Inferior parietal cortex (tissue), 1 donor: ENCODE results near the gene C21orf58.
A peak's percentile ranks its signal among the peaks of the same experiment; 100 is the strongest.
"Not testable (repeated sequence)": the region's sequence is repeated elsewhere in the genome, so short reads cannot be mapped to it uniquely, and the experiment has no call there.

ENCODE experiments used
- DNase-seq: peaks from one replicate; pipeline ENCODE4 v3.0.0-alpha.2; 2016; ENCODE audit errors: extremely low spot score

C21orf58 gene

GRCh38 chr21:46324390-46325072, 861 bp upstream of the C21orf58 start:
- peak; percentile 78 for DNase-seq

- no peak for DNase-seq
These were observed 402 bp downstream of the C21orf58 start for GRCh38 chr21:46323227-46323709.

DNA sequence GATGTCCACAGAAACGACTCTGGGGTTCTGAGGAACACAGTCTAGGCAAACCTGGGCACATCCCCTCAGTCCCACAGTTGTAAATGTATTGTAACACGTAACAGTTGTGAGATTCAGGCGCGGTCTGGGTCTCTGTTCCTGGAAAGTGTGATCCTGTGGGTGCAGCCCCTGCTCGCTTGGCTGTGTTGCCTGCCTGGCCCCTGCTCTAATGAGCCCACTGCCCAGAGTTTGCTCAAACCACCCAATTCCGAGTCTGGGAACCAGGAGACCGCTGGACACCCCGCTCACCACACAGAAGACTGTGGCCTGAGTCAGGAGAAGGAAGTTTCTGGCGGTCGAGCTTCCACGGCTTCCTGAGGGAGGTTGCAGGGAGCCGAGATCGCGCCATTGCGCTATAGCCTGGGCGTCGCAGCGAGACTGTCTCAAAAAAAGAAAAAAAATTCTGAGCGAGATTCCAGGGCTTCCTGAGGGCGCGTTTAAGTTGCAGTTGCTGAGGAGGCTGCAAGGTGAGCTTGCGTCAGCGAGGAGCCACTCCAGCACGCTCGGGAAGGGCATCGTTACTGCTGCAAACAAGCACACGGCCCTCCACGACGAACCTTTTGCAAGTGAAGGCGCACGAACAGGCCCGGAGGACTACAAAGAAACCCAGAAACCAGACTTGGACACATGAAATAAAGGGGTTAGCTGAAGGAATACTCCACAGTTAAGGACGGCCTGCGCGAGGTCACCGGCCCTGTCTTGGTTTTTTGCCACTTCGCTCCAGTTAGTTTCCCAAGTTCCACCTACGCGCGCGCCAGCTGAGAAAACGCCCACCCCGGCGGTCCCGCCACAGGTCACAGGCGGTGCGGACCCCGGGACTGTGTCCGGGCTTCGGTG, 1.1 kb downstream of the C21orf58 start:
- DNase-seq: no peak

GRCh38 chr21:46320331-46320801, 3.3 kb downstream of the C21orf58 start:
- no peak for DNase-seq

DNA sequence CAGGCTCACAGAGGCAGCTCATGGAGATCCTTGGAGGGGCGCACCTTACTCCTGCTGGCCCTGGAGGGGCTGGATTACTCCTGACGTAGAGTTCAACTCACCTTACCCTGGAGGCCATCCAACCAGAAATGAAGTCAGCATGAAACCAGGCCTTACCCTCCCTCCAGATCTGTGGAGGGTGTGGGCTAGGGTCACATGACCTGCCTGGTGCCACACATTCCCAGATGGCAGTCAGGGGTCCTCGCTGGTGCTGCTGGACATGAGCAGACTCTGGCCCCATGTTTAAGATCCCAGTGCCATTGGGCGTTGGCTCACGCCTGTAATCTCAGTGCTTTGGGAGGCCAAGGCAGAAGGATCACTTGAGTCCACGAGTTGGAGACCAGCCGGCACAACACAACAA, 4.5 kb downstream of the C21orf58 start:
- no peak for DNase-seq

GRCh38 chr21:46318464-46318845, 5.2 kb downstream of the C21orf58 start:
- DNase-seq: no peak

DNA sequence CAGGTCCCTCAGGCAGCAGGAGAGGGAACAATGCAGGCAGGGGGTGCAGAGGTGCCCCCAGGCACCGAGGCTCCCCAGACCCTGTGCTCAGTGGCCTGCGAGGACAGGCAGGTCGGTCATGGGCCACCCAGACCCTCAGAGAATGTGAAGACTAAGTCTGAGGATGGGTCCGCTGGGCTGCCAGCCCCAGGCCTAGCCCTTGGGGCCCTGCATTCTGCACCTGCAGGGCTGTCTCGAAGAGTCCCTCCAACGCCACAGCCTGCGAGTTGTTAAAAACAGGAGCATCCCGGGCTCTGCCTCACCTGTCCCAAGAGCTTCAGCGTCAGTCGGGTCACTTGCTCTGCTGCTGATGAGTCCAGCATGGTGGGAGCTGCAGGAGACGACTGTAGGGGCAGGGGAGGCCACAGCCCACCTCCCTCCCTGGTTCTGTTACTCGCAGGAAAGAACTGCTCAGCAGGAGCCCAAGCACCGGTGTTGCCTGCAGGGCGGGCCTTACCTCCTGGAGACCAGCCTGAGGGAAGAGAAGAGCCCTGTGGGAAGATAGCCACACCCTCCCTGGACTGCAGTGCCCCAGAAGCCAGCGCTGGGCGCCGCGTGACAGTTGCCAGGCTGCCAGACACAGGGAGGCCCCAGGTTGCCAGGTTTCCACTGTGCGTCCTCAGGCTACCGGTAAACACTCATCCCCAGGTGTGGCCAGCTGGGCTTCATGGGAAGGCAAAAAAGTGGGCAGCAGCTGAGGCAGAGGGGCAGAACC, 5.8 kb downstream of the C21orf58 start:
- no peak for DNase-seq

DNA sequence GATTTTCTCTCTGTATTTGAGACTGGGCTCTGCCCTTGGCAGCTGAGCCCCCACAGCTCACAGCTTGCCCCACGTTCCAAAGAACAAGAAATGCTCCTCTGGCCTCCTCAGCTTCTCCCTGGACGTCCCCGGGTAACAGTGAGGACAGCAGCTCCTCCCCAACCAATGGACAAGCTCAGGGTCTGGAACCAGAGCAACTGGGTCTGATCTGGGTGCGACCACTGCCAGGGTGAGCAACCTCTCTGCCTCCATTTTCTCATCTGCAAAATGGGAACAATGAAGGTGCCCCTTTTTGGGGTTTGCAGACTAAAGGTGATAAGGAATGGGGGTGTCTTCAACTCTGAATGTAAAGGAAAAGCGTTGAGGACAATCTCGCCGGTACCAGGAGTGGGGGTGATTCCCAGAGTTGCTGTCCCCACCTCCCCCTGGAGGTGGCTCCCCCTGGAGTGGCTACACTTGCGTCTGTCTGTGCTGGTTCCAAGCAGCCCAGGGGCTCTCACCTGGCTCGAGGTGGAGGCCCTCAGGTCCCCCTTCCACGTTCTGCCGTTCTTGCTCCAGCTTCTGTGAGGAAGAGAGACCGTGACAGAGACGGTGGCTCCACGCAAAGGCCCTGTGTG, 6.9 kb downstream of the C21orf58 start:
- no peak for DNase-seq

DNA sequence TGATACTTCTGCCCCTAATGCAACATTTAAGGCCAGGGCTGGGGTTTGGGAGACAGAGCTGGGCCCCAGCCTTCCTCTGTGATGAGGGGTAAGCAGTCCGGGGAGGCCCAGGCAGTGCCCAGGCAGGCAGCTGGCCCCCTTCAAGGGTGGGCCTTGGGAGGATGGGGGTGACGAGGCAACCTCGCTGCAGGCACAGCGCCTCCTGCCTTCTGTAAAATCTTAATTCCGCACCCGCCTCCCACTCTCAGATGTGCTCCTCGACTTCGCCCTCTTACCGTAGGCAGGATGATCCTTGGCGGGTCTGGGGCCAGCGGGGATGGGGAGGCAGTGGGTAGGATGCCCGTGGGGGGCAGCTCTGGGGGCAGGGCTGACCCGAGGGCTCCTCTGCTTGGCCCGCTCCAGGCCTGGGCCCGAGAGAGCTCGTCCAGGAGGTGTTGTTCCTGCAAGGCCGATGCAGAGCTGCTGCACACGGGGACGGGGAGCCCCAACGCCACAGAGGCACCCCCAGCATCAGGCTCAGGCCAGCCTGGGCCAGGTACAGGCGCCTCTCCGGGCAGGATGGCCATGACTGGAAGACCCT, 9.1 kb downstream of the C21orf58 start:
- no peak for DNase-seq

DNA sequence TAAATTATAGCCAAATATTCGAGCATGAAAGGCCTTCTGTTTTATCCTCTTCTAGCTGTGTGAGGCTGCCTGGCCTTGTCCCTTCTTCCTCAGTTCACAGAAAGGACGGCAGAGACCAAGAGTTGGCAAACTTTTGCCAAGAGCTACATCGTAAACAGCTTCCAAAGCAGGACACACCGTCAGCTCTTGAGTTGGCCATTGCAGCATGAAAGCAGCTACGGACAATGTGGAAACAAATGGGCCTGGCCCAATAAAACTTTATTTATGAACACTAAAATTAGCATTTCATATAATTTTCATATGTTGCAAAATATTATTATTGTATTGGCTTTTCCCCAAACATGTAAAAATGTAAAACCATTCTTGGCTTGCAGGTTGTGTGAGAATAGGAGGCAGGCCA, 10.7 kb downstream of the C21orf58 start:
- no peak for DNase-seq

- no peak for DNase-seq
These were observed 12.1 kb downstream of the C21orf58 start for GRCh38 chr21:46311568-46311967.

GRCh38 chr21:46310260-46310659, 13.4 kb downstream of the C21orf58 start:
- DNase-seq: not testable (repeated sequence)

DNA sequence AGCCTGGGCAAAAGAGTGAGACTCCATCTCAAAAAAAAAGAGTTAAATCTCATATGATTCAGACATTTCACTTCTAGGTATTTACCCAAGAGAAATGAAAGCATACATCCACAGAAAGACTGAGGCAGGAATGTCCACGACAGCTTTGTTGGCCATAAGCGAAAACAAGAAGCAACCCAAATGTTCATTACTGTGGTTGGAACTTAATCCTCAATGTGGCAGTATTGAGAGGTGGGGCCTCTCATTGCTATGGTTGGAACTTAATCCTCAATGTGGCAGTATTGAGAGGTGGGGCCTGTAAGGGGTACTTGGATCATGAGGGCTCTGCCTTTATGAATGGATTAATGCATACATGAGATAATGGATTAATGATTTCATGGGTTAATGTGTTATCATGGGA, 15.2 kb downstream of the C21orf58 start:
- DNase-seq: no peak

DNA sequence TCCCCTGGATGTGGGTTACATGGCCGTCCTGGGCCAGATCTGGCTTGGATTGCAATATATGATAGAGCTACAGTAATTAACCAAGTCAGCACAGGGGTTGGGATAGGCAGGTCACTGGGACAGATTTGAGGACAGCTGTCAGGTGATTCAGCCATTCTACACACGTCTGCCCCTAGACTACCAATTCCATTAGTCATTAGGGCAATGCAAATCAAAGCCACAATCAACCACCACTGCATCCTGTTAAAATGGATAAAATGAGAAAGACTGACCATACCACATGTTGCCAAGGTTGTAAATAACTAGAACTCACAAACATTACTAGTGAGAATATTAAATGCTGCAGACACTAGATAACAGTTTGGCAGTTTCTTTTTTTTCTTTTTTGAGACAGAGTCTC, 16.0 kb downstream of the C21orf58 start:
- no peak for DNase-seq

GRCh38 chr21:46304955-46305354, 18.7 kb downstream of the C21orf58 start:
- DNase-seq: no peak

GRCh38 chr21:46304437-46304836, 19.2 kb downstream of the C21orf58 start:
- no peak for DNase-seq

DNA sequence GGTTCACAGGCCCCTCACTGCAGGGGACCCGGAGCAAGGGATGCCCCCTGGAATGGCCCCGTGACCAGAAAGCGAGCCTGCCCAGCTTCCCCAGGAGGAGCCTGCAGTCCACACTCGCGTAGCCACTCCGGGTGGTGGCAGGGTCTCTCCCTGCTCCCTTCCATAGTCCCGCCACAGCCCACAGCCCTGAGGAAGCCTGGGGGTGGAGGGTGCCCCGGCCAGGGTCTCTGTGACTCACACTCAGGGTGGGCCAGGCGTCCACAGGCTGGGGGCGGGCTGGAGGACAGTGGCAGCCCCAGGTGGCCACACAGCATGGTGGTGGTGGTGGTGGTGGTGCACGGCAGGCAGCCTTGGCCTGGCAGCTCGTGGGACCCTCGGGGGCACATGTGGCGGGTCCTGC, 21.9 kb downstream of the C21orf58 start:
- no peak for DNase-seq

GRCh38 chr21:46299167-46299566, 24.5 kb downstream of the C21orf58 start:
- no peak for DNase-seq

- no peak for DNase-seq
These were observed 26.1 kb downstream of the C21orf58 start for GRCh38 chr21:46297338-46298271.
